ENCODE data around the gene PRKN. TPM values are rescaled to one million over a fixed set of nuclear protein-coding genes. Genes with fewer than 3 reads are reported as not detected.

PRKN gene
- total RNA-seq, 6 experiments from 2014 or later = 0.32 TPM; not detected in 5

DNA sequence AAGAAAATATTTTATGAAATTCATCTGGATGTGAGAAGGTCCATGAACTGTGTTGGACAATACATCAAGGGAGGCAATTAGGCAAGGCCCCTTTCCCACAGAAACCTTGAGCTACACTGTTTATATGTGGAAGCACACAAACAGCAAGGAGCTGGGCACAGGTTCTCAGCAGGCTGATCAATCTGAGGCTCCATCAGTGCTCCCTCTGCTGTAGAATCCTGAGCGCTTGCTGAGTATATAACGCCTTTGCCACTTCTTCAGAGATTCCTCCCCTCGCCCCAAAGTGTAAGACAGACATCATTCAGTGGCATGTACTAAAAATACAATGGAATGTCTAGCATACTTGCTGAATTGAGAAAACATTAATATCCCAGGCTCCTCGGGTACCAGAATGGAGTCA, 146.9 kb downstream of the PRKN start:
- Mint-ChIP-seq H3K36me3 (ENCODE audit: low read depth) (peaks cover 4% of the 10 kb centered on the region; the same call in 1 of the 2 replicates), H3K27ac (no peak overlapping the region), H3K27me3 (ENCODE audit: insufficient read depth) (no peaks in the 10 kb centered on the region; the same call in 1 of the 2 replicates), H3K9me3 (peaks cover 26% of the 10 kb centered on the region), H3K4me1 (ENCODE audit: low read depth) (no peaks in the 10 kb centered on the region), H3K4me3 (no peak overlapping the region)
- DNase-seq = no peak
- TF ChIP-seq, protein P1, sequence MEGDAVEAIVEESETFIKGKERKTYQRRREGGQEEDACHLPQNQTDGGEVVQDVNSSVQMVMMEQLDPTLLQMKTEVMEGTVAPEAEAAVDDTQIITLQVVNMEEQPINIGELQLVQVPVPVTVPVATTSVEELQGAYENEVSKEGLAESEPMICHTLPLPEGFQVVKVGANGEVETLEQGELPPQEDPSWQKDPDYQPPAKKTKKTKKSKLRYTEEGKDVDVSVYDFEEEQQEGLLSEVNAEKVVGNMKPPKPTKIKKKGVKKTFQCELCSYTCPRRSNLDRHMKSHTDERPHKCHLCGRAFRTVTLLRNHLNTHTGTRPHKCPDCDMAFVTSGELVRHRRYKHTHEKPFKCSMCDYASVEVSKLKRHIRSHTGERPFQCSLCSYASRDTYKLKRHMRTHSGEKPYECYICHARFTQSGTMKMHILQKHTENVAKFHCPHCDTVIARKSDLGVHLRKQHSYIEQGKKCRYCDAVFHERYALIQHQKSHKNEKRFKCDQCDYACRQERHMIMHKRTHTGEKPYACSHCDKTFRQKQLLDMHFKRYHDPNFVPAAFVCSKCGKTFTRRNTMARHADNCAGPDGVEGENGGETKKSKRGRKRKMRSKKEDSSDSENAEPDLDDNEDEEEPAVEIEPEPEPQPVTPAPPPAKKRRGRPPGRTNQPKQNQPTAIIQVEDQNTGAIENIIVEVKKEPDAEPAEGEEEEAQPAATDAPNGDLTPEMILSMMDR (IDR thresholded peaks at IDR 0.05) = no peak

DNA sequence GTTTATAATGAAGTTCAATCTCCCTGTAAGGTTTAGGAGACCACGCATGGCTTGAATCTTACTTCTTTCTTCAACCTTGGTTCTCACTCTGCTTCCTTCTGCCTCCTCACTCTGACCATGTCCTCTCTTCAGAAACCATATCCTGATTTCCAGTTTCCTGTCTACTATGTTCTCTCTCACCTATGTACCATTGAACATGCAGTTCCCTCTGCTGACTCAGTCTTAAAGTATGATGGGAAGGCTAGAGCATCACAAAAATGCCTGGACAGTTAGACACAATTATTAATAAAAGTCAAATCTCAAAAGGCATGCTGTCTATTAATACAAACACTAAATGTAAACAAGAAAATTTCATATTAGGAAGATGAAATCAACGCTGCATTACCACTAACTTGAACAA, 151.6 kb downstream of the PRKN start:
- Mint-ChIP-seq H3K4me1 (ENCODE audit: low read depth) (no peaks in the 10 kb centered on the region), H3K4me3 (no peak overlapping the region), H3K27me3 (ENCODE audit: insufficient read depth) (no peaks in the 10 kb centered on the region; the same call in 1 of the 2 replicates), H3K9me3 (peaks cover 60% of the 10 kb centered on the region), H3K27ac (no peak overlapping the region), H3K36me3 (ENCODE audit: low read depth) (peaks cover 4% of the 10 kb centered on the region; the same call in 1 of the 2 replicates)
- TF ChIP-seq, protein P1 (IDR thresholded peaks at IDR 0.05) = no peak
- no peak for DNase-seq

DNA sequence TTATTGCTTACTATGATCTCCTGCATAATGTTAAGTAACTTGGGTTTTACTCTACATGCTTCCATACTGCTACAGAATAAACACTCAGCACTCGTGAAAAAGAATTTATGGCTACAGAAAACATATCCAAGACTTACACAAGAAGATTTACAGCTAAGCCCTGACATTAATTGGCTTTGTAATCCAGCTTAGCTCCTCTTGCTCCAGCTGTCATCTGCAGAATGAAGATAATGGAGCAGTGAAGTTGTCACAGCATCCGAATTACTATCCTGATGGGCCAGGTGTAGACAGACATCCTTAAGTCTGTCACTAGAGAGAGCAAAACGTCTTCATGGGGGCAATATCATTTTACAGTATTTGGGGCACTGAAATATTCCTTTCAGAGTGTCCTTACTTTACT, 155.3 kb downstream of the PRKN start:
- TF ChIP-seq, protein P1 (IDR thresholded peaks at IDR 0.05) = no peak
- Mint-ChIP-seq H3K36me3 (ENCODE audit: low read depth) (peaks cover 9% of the 10 kb centered on the region; the same call in 1 of the 2 replicates), H3K27me3 (ENCODE audit: insufficient read depth) (no peaks in the 10 kb centered on the region; the same call in 1 of the 2 replicates), H3K4me1 (ENCODE audit: low read depth) (no peaks in the 10 kb centered on the region), H3K27ac (no peak overlapping the region), H3K9me3 (peaks cover 77% of the 10 kb centered on the region), H3K4me3 (no peak overlapping the region)
- no peak for DNase-seq

DNA sequence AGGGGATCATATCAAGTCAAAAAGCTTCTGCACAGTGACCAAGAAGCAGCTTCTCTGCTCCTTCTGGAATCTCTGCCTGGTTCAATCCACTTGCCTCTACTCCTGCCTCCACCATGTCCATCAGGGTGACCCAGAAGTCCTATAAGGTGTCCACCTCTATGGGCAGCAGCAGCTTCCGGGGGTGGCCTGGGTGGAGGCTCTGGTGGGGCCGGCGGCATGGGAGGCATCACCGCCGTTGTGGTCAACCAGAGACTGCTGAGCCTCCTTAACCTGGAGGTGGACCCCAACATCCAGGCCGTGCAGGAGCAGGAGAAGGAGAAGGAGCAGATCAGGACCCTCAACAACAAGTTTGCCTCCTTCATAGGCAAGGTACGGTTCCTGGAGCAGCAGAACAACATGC, 159.3 kb downstream of the PRKN start:
- TF ChIP-seq, protein P1 (IDR thresholded peaks at IDR 0.05) = no peak
- Mint-ChIP-seq H3K4me1 (ENCODE audit: low read depth) (no peaks in the 10 kb centered on the region), H3K9me3 (peaks cover 57% of the 10 kb centered on the region), H3K27ac (no peak overlapping the region), H3K36me3 (ENCODE audit: low read depth) (0 out of 2 replicates have a peak, but pooled peaks cover 5% of the 10 kb centered on the region), H3K27me3 (ENCODE audit: insufficient read depth) (no peaks in the 10 kb centered on the region), H3K4me3 (no peak overlapping the region)
- no peak for DNase-seq

DNA sequence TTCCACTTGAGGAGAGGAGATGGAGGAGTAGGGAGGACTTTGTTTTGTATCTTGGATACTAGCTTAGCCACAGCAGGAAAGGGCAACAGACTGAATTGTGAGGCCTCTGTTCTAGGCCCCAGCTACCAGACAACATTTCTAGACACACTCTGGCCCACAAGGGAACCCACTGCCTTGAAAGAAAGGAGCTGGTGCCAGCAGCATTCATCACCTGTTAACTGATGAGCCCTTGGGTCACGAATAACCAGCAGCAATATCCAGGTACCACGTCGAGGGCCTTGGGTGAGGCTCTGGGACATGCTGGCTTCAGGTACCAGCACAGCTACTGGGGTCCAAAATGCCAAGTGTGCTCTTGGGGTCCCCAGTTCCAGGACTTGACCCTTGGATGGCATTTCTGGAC, 165.5 kb downstream of the PRKN start:
- Mint-ChIP-seq H3K4me1 (ENCODE audit: low read depth) (no peaks in the 10 kb centered on the region), H3K27ac (no peak overlapping the region), H3K9me3 (peaks cover 39% of the 10 kb centered on the region), H3K27me3 (ENCODE audit: insufficient read depth) (peaks cover 2% of the 10 kb centered on the region), H3K4me3 (no peak overlapping the region), H3K36me3 (ENCODE audit: low read depth) (no peaks in the 10 kb centered on the region)
- DNase-seq = no peak
- TF ChIP-seq, protein P1 (IDR thresholded peaks at IDR 0.05) = no peak

DNA sequence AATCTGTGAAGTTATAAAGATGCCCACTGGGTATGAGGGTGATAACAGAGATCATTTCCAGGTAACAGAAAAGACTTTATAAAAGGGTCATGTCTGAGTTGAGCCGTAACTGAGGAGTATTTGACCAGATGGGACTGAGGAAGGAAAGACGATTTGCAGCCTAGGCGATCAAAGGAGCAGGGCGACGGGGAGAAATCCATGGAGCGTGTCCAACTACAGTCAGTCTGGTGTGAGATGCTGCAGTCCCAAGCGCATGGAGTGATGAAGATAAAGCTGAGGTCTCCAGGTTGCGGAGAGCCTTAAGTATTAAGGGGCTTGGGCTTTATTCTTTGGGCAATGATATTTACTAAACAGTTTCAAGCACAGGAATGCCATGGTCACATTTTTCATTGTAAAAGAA, 166.7 kb downstream of the PRKN start:
- Mint-ChIP-seq H3K27ac (no peak overlapping the region), H3K4me3 (no peak overlapping the region), H3K4me1 (ENCODE audit: low read depth) (no peaks in the 10 kb centered on the region), H3K9me3 (peaks cover 32% of the 10 kb centered on the region), H3K36me3 (ENCODE audit: low read depth) (no peaks in the 10 kb centered on the region), H3K27me3 (ENCODE audit: insufficient read depth) (peaks cover 2% of the 10 kb centered on the region)
- TF ChIP-seq, protein P1 (IDR thresholded peaks at IDR 0.05) = no peak
- DNase-seq = no peak
